Astrocyte (in vitro differentiated cells and primary cell): ENCODE results near the gene FAM111B. TPM values are rescaled to one million over a fixed set of nuclear protein-coding genes. Genes with fewer than 3 reads are reported as not detected.

Experiments
- DNase-seq: peaks from one replicate; pipeline ENCODE4 v3.0.0-alpha.2; 2010; ENCODE audit warnings: low read depth
- FAIRE-seq: peaks from 2 replicates; lab custom pipeline; 2011; peaks lifted over from hg19 to GRCh38; lab: Jason Lieb, UNC
- H2AFZ ChIP-seq: 2 replicates; pipeline ENCODE4 v1.6.0; 2012; ENCODE audit warnings: low read depth, low read length, inconsistent platforms
- H3K27ac ChIP-seq: 2 replicates; pipeline ENCODE4 v1.5.1; 2011; ENCODE audit warnings: low read depth, low read length, inconsistent platforms
- H3K27me3 ChIP-seq: 2 replicates; pipeline ENCODE4 v1.6.0; 2011; ENCODE audit warnings: low read length, inconsistent platforms; ENCODE audit not compliant: insufficient read depth
- H3K36me3 ChIP-seq: 2 replicates; pipeline ENCODE4 v1.5.1; 2011; ENCODE audit warnings: low read length, inconsistent platforms; ENCODE audit not compliant: insufficient read depth
- H3K4me1 ChIP-seq: 2 replicates; pipeline ENCODE4 v1.5.1; 2011; ENCODE audit warnings: low read length, inconsistent platforms; ENCODE audit not compliant: insufficient read depth
- H3K4me2 ChIP-seq: 2 replicates; pipeline ENCODE4 v1.6.0; 2012; ENCODE audit warnings: low read length, inconsistent platforms
- H3K4me3 ChIP-seq: 2 replicates; pipeline ENCODE4 v1.5.1; 2011; ENCODE audit warnings: low read depth, mild to moderate bottlenecking, low read length, inconsistent platforms; ENCODE audit not compliant: insufficient read depth
- H3K79me2 ChIP-seq: 2 replicates; pipeline ENCODE4 v1.6.0; 2012; ENCODE audit warnings: mild to moderate bottlenecking, low read length, inconsistent platforms; ENCODE audit not compliant: insufficient read depth
- H3K9ac ChIP-seq: 2 replicates; pipeline ENCODE4 v1.6.0; 2012; ENCODE audit warnings: mild to moderate bottlenecking, low read length, inconsistent platforms
- H3K9me3 ChIP-seq: 2 replicates; pipeline ENCODE4 v1.5.1; 2012; ENCODE audit warnings: low read depth, mild to moderate bottlenecking, low read length, inconsistent platforms; ENCODE audit not compliant: insufficient read depth
- H4K20me1 ChIP-seq: 2 replicates; pipeline ENCODE4 v1.6.0; 2012; ENCODE audit warnings: low read length, inconsistent platforms; ENCODE audit not compliant: insufficient read depth
- H3K27ac Mint-ChIP-seq: one replicate; pipeline ENCODE4 v1.8.0; 2021; ENCODE audit warnings: mild to moderate bottlenecking, mixed read lengths; ENCODE audit not compliant: unreplicated experiment
- H3K27me3 Mint-ChIP-seq: one replicate; pipeline ENCODE4 v1.8.0; 2021; ENCODE audit warnings: low read depth, mixed read lengths; ENCODE audit not compliant: unreplicated experiment
- H3K36me3 Mint-ChIP-seq: one replicate; pipeline ENCODE4 v1.8.0; 2021; ENCODE audit warnings: low read depth, mixed read lengths; ENCODE audit not compliant: unreplicated experiment
- H3K4me1 Mint-ChIP-seq: one replicate; pipeline ENCODE4 v1.8.0; 2021; ENCODE audit warnings: low read depth, mixed read lengths; ENCODE audit not compliant: unreplicated experiment
- H3K4me3 Mint-ChIP-seq: one replicate; pipeline ENCODE4 v1.8.0; 2021; ENCODE audit warnings: mild to moderate bottlenecking, moderate library complexity, mixed read lengths; ENCODE audit not compliant: unreplicated experiment
- H3K9me3 Mint-ChIP-seq: one replicate; pipeline ENCODE4 v1.8.0; 2021; ENCODE audit warnings: mild to moderate bottlenecking, mixed read lengths; ENCODE audit not compliant: unreplicated experiment
- CTCF ChIP-seq: IDR thresholded peaks from 2 replicates; pipeline ENCODE4 v1.5.1; 2011; ENCODE audit warnings: low read depth, mild to moderate bottlenecking, inconsistent platforms, low read length, moderate library complexity; ENCODE audit not compliant: insufficient read depth
- EZH2 ChIP-seq: IDR thresholded peaks from 2 replicates; pipeline ENCODE4 v1.6.1; 2012; ENCODE audit warnings: mild to moderate bottlenecking, low read length, inconsistent platforms; ENCODE audit not compliant: insufficient read depth
- total RNA-seq: library from RNA; stranded (reverse); gene quantifications from 2 replicates; pipeline ENCODE4 v1.2.1, GENCODE V29; 2021

FAM111B gene
- total RNA-seq, 1 donor from 2014 or later = 0.95 TPM

- Mint-ChIP-seq H3K27ac (peak overlapping the region; percentile 77), H3K4me1 (peaks cover 24% of the 10 kb centered on the region), H3K4me3 (peak overlapping the region; percentile 30), H3K27me3 (no peaks in the 10 kb centered on the region), H3K9me3 (peaks cover 5% of the 10 kb centered on the region), H3K36me3 (peaks cover 2% of the 10 kb centered on the region)
- FAIRE-seq (no peak), DNase-seq (peak; percentile 25)
- H3K36me3 ChIP-seq = no peaks in the 10 kb centered on the region
- no peaks in the 10 kb centered on the region for H3K9me3 ChIP-seq
- TF ChIP-seq CTCF (no peak), EZH2 (no peak)
- H4K20me1 ChIP-seq = no peaks in the 10 kb centered on the region
- H2AFZ ChIP-seq = no peak overlapping the region
- H3K4me2 ChIP-seq = no peak overlapping the region
- peaks cover 11% of the 10 kb centered on the region for H3K4me1 ChIP-seq
- no peak overlapping the region for H3K9ac ChIP-seq
- peaks cover 40% of the 10 kb centered on the region for H3K27me3 ChIP-seq
- no peaks in the 10 kb centered on the region for H3K79me2 ChIP-seq
- no peak overlapping the region for H3K4me3 ChIP-seq
- H3K27ac ChIP-seq = no peak overlapping the region
Measured at GRCh38 chr11:59174664-59175033, 67.6 kb downstream of the FAM111B start.

GRCh38 chr11:59175091-59175501 is 68.1 kb downstream of the FAM111B start:
- Mint-ChIP-seq H3K36me3 (peaks cover 2% of the 10 kb centered on the region), H3K4me3 (peak overlapping the region; percentile 30), H3K27me3 (no peaks in the 10 kb centered on the region), H3K27ac (peak overlapping the region; percentile 77), H3K4me1 (peaks cover 24% of the 10 kb centered on the region), H3K9me3 (peaks cover 5% of the 10 kb centered on the region)
- no peak for TF ChIP-seq CTCF
- TF ChIP-seq EZH2 = no peak
- Histone ChIP-seq H3K9ac (no peak overlapping the region), H3K4me3 (no peak overlapping the region), H4K20me1 (no peaks in the 10 kb centered on the region), H3K4me1 (peaks cover 11% of the 10 kb centered on the region), H3K4me2 (no peak overlapping the region), H3K79me2 (no peaks in the 10 kb centered on the region), H3K27me3 (peaks cover 36% of the 10 kb centered on the region), H3K9me3 (no peaks in the 10 kb centered on the region), H3K27ac (no peak overlapping the region), H2AFZ (no peak overlapping the region), H3K36me3 (no peaks in the 10 kb centered on the region)
- DNase-seq (no peak), FAIRE-seq (no peak)

- Mint-ChIP-seq H3K27me3 (no peaks in the 10 kb centered on the region), H3K4me3 (no peak overlapping the region), H3K4me1 (peaks cover 24% of the 10 kb centered on the region), H3K36me3 (peaks cover 6% of the 10 kb centered on the region), H3K9me3 (peaks cover 5% of the 10 kb centered on the region), H3K27ac (no peak overlapping the region)
- no peak overlapping the region for H3K4me3 ChIP-seq
- peaks cover 27% of the 10 kb centered on the region for H3K27me3 ChIP-seq
- H4K20me1 ChIP-seq = no peaks in the 10 kb centered on the region
- no peaks in the 10 kb centered on the region for H3K9me3 ChIP-seq
- H3K4me2 ChIP-seq = no peak overlapping the region
- no peaks in the 10 kb centered on the region for H3K36me3 ChIP-seq
- no peak overlapping the region for H3K9ac ChIP-seq
- DNase-seq (no peak), FAIRE-seq (no peak)
- no peaks in the 10 kb centered on the region for H3K79me2 ChIP-seq
- no peak overlapping the region for H3K27ac ChIP-seq
- TF ChIP-seq CTCF (no peak), EZH2 (no peak)
- H3K4me1 ChIP-seq = peaks cover 11% of the 10 kb centered on the region
- H2AFZ ChIP-seq = no peak overlapping the region
Measured at GRCh38 chr11:59176330-59176729, 69.3 kb downstream of the FAM111B start.

Other genes with a start within 250 kb of the FAM111B start
- gene GLYATL1, start 167.7 kb upstream of the FAM111B start, total RNA-seq = 0.41 TPM in 1 of 2 replicates, not detected in the other
- not detected in 2 replicates for gene GLYATL1B, start 20.9 kb upstream of the FAM111B start, total RNA-seq
- gene FAM111A, start 35.6 kb downstream of the FAM111B start, total RNA-seq = 11.1 and 13.1 TPM in 2 replicates
- 16.1 and 19.5 TPM in 2 replicates for gene DTX4, start 64.9 kb downstream of the FAM111B start, total RNA-seq
- gene MPEG1, start 105.7 kb downstream of the FAM111B start, total RNA-seq = not detected in 2 replicates